Measurements from ENCODE around the gene KCNQ5. TPM values are rescaled to one million over a fixed set of nuclear protein-coding genes. Genes with fewer than 3 reads are reported as not detected.

The KCNQ5 gene
- total RNA-seq, 1 donor from 2014 or later: not detected

DNA sequence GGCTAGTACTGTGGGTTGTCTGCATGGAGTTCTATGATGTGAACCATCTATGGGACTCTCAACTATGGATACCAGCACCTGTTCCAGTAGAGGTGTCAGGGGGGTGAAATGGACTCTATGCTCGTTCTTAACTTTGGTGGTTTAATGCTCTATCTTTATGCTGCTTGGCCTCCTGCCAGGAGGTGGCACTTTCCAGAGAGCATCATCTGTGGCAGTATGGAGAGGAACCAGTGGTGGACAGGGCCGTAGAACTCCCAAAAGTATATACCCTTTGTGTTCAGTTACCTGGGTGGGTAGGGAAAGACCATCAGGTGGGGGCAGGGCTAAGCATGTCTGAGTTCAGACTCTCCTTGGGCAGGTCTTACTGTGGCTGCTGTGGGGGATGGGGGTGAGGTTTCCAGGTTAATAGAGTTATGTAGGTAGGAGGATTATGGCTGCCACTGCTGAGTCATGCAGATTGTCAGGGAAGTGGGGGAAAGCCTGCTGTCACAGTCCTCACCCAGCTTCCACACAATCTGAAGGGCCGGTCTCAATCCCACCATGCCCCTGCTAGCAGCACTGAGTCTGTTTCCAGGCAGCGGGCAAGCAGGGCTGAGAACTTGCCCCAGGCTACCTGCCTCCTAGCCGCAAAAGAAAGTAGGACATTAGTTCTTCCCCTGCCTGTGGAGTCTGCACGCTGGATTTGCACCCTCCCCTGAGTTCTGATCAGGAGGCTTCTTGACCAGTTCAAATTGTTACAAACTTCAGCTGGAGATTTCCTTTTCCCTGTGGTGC, 284.0 kb downstream of the KCNQ5 start:
- no peak for DNase-seq (ENCODE audit: low read depth in 2 of 2)

DNA sequence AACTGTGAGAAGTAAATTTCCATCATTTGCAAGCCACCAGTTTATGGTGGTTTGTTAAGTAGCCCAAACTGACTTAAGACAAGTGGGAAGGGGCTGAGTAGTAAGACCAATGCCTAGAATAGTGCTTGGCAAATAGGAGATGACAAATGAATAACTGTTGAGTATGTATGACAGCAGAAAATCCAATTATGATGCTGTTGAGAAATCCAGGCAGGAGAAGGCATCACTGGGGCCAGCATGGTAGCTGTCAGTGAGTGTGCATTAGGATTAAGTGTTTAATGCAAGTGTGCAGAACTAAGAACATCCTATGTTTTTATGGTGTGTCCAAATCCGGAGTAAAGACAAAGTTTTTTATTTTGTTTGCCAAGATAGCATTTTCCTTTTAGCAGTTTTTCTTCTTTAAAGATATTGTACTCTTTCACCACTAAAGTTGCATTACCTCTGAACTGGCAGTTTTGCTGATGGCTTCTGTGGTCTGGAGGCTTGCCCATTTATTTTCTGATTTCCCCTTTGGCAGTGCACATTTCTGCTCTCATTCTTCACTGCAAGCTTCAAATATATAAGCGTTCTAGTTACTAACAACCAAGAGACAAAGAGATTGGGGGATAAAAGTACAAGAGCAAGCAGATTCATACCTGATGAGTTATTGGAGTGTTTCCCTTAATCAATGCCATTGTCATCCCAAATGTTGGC, 289.7 kb downstream of the KCNQ5 start:
- DNase-seq (ENCODE audit: low read depth in 2 of 2): no peak

DNA sequence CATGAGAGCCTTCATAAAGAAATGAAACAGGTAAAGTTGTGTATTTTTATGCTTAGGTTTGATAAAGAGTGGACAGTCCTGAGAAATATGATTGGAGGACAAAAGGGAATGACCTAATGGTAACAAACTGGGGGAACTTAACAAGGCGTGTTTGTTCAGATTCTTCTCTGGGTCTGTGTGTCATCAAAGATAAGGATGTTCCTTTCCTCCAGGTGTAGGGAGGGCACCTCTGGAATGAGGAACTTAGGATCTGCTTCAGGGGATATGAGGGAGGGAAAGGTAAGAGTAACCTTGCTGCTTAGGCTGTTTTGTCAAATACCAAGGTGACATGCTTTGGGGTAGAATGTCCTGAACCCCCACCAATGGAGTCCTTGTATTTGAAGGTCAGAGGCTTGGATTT, 291.9 kb downstream of the KCNQ5 start:
- no peak for DNase-seq (ENCODE audit: low read depth in 2 of 2)

- DNase-seq (ENCODE audit: low read depth in 2 of 2): no peak
Measured at GRCh38 chr6:72916298-72916697, 294.4 kb downstream of the KCNQ5 start.

DNA sequence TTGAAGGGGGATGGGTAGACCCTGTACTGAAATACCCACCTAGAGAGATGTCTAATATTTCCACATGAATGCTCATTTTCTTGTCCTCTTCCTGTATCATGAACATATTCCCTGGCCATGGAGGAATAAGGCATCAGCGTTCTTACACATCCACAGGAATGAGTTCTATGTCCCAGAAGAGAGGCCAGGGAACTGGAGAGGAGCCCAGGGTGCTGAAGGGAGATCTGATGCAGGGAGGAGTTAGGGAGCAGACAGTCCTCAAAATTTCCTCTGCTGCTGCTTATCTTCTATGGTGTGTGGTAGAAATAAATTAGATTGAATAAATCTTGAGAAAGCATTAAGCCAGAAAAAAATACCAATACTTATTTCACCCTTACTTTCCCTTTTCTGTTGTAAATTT, 295.0 kb downstream of the KCNQ5 start:
- no peak for DNase-seq (ENCODE audit: low read depth in 2 of 2)

GRCh38 chr6:72922401-72922800, 300.5 kb downstream of the KCNQ5 start:
- DNase-seq (ENCODE audit: low read depth in 2 of 2): no peak

- no peak for DNase-seq (ENCODE audit: low read depth in 2 of 2)
Measured at GRCh38 chr6:72925136-72925535, 303.3 kb downstream of the KCNQ5 start.

- no peak for DNase-seq (ENCODE audit: low read depth in 2 of 2)
Measured at GRCh38 chr6:72930556-72931132, 308.8 kb downstream of the KCNQ5 start.

DNA sequence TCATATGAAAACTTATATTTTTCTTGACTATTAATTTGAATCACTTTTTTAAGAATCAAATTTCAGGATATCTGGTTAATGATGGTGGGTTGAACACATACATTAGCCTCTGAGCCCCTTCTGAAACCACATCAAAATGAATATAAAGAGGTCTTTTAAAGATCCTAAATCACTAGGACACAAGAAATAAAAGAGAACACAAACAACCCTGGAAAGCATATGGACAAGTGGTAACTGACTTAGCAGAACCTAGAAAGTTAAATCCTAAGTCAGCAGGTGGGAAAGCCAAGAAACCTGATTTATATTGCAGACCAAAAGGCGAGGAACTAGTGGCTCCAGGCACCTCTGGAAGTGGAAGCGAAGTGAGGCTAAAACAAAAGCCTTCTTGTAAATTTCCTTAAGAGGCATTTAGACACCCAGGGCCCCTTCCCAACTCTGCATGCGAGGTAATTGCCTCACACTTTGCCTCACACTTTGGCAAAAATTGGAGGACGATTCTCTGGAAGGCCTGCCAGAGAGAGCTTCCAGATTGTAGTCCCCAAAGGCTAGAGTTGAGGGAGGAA, 309.5 kb downstream of the KCNQ5 start:
- no peak for DNase-seq (ENCODE audit: low read depth in 2 of 2)

- DNase-seq (ENCODE audit: low read depth in 2 of 2): no peak
Measured at GRCh38 chr6:72933233-72933632, 311.4 kb downstream of the KCNQ5 start.

DNA sequence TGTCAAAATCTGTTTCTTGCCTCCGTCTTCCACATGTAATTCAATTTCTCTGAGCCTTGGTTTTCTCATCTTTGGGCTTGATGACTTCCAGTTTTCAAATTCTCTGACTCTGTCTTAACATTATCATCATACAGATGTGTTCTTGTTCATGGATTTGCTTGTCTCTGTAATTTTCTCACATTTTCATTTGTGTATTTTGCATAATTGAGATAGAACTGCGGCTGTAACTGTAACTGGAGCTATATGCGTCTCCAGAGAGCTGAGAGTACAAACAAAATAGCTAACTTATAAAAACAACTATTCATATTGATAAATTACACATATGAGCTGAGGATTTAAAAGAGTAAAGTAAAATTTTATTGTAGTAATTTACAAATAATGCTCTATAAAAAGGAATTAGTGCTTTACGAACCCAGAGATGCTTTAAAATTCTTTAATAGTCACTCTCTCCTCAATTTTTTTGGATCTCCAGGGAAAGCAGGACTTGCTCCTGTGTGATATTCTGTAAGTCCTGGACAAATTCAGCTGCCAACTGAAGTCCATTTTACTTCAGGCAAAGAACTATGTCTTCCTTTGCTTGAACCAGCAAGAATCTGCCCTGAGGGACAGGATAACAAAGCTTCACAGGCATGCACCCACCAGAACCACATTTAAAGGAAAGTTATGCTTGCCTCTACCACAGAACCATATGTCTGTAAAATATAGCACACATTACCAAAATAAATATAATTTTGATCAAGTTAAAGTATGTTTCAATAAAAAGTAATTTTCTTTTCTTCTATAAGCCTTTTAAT, 315.1 kb downstream of the KCNQ5 start:
- no peak for DNase-seq (ENCODE audit: low read depth in 2 of 2)

DNA sequence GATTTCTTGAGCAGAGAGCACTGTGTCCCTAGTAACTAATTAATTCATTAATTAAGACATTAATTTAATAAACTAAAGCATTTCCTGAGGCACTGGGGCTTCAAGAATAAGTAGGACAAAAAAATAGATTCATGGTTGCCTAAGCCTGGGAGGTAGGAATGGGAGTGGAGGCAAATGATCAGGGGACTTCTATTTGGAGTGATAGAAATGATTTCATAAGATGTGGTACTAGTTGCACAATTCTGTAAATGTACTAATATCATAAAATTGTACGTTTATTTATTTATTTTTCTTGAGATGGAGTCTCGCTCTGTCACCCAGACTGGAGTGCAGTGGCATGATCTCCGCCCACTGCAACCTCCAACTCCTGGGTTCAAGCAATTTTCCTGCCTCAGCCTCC, 316.2 kb downstream of the KCNQ5 start:
- no peak for DNase-seq (ENCODE audit: low read depth in 2 of 2)

DNA sequence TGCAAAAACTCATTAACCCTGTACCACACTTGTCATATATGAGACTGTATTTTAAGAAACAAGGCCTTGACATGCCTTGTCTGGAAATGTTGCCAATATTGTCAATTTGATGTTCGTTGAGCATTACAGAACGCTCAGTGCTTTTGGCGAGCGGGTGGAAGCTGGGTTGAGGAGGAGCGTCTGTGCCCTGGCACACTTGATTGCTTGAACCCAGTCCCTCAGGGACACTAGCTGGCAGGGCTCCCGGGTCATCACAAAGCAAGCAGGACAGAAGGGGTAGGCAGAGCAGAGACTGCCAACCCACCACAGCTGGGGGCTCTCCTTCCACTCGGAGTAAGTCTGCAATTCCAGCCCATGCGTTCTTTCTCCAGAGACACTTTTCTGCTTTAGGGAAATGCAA, 317.1 kb downstream of the KCNQ5 start:
- DNase-seq (ENCODE audit: low read depth in 2 of 2): no peak

GRCh38 chr6:72940265-72940664, 318.4 kb downstream of the KCNQ5 start:
- DNase-seq (ENCODE audit: low read depth in 2 of 2): no peak

GRCh38 chr6:72941263-72941662, 319.4 kb downstream of the KCNQ5 start:
- no peak for DNase-seq (ENCODE audit: low read depth in 2 of 2)

GRCh38 chr6:72941751-72942150, 319.9 kb downstream of the KCNQ5 start:
- no peak for DNase-seq (ENCODE audit: low read depth in 2 of 2)

DNA sequence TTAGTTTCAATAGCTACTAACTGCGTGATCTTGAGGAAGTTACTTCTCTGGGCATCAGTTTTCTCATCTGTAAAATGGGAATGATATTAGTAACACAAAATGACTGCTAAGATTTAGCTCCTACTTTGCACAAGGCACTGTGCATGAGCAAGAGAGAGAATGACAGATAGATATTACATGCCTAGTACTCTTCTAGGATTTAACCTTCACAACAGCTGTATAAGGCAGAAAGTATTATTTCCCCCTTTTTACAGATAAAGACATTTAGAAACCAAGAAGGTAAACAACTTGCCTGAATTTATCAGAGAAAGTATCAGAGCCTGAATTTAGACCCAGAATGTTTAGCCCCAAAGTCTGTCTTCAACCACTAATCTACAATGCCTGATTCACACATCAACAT, 321.8 kb downstream of the KCNQ5 start:
- no peak for DNase-seq (ENCODE audit: low read depth in 2 of 2)

- no peak for DNase-seq (ENCODE audit: low read depth in 2 of 2)
Measured at GRCh38 chr6:72944660-72945059, 322.8 kb downstream of the KCNQ5 start.

GRCh38 chr6:72946774-72947173, 324.9 kb downstream of the KCNQ5 start:
- DNase-seq (ENCODE audit: low read depth in 2 of 2): no peak

- no peak for DNase-seq (ENCODE audit: low read depth in 2 of 2)
Measured at GRCh38 chr6:72947534-72947933, 325.7 kb downstream of the KCNQ5 start.

DNA sequence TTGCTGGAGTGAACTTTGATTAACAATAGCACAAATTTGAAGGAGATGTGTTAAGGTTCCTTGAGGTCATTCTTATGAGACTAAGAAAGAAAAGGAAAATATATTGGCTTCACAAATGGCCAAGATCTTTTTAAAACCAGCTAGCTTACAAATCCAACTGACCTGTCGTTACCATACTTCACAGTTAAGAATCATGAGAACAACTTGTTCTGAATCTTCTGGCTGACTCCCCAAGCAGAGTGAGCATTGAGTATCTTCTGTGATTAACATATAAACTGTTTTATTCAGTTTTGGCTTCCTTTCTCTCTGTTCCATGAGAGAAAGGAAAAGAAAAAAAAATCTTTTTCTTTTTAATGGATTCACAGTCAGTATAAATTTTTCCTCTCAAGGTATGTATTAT, 326.3 kb downstream of the KCNQ5 start:
- no peak for DNase-seq (ENCODE audit: low read depth in 2 of 2)
